Measurements from ENCODE around the gene SEC24D.

SEC24D gene

GRCh38 chr4:118703118-118703517, 132.8 kb downstream of the SEC24D start:
- WGBS: 96% methylated on average over 1 of the region's 2 CpGs
- peaks cover 94% of the 10 kb centered on the region for H3K36me3 ChIP-seq (ENCODE audit: insufficient read depth, low read length)
- H3K27ac ChIP-seq (ENCODE audit: low read depth, low read length): no peak overlapping the region
- H3K27me3 ChIP-seq (ENCODE audit: insufficient read depth, low read length): no peaks in the 10 kb centered on the region
- no peak overlapping the region for H3K4me3 ChIP-seq (ENCODE audit: low read length)
- H3K9me3 ChIP-seq (ENCODE audit: insufficient read depth, low read depth, low read length): no peaks in the 10 kb centered on the region
- no peaks in the 10 kb centered on the region for H3K4me1 ChIP-seq (ENCODE audit: insufficient read depth, low read length)
- H3K9ac ChIP-seq (ENCODE audit: low read depth, low read length): no peak overlapping the region

- no peaks in the 10 kb centered on the region for H3K9me3 ChIP-seq (ENCODE audit: insufficient read depth, low read depth, low read length)
- H3K4me3 ChIP-seq (ENCODE audit: low read length): peak within 1 kb of the TSS; percentile 92
- 7% methylated on average over 42 of the region's 42 CpGs for WGBS
- peaks cover 10% of the 10 kb centered on the region for H3K4me1 ChIP-seq (ENCODE audit: insufficient read depth, low read length)
- H3K27me3 ChIP-seq (ENCODE audit: insufficient read depth, low read length): no peaks in the 10 kb centered on the region
- H3K9ac ChIP-seq (ENCODE audit: low read depth, low read length): peak within 1 kb of the TSS; percentile 85
- H3K36me3 ChIP-seq (ENCODE audit: insufficient read depth, low read length): peaks cover 25% of the 10 kb centered on the region
- H3K27ac ChIP-seq (ENCODE audit: low read depth, low read length): peak within 1 kb of the TSS; percentile 83
These were observed 150.8 kb downstream of the SEC24D start, which contains the start of gene METTL14 for GRCh38 chr4:118684873-118685811. Gene METTL14, plus strand, starts transcription at chr4:118685392. Its CDS starts 143 bp downstream, at chr4:118685535.

DNA sequence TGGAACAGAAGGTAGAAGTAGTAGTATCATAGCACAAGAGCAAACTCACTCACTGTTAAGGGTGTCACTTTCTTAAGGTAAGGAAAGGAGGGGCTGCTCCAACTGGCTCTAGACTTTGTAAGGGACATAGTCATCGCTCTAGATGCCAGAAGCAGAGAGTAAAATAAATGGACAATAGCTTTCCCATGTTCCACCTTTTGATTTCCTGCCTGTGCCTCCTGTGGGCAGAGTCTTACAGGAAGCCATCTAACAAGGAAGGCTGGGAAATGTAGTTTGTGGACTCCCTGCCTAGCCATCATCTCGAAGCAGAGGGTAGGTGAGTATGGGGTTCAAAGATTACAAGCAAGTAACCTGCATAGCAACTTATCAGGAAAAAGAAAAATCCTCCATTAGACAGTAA, 152.4 kb downstream of the SEC24D start:
- no peak overlapping the region; the same call in 1 of the 2 replicates for H3K4me3 ChIP-seq (ENCODE audit: low read length)
- no peak overlapping the region for H3K27ac ChIP-seq (ENCODE audit: low read depth, low read length)
- H3K9ac ChIP-seq (ENCODE audit: low read depth, low read length): no peak overlapping the region

GRCh38 chr4:118682928-118683327, 153.0 kb downstream of the SEC24D start:
- WGBS: no CpG with 5 or more reads among the region's 1 CpG
- peaks cover 10% of the 10 kb centered on the region for H3K4me1 ChIP-seq (ENCODE audit: insufficient read depth, low read length)
- peaks cover 3% of the 10 kb centered on the region for H3K36me3 ChIP-seq (ENCODE audit: insufficient read depth, low read length)

More for the DNA sequence above, 152.4 kb downstream of the SEC24D start:
- no peaks in the 10 kb centered on the region for H3K27me3 ChIP-seq (ENCODE audit: insufficient read depth, low read length)
- H3K4me1 ChIP-seq (ENCODE audit: insufficient read depth, low read length): peaks cover 10% of the 10 kb centered on the region
- peaks cover 9% of the 10 kb centered on the region for H3K36me3 ChIP-seq (ENCODE audit: insufficient read depth, low read length)
- 22% methylated on average over 2 of the region's 2 CpGs for WGBS
- H3K9me3 ChIP-seq (ENCODE audit: insufficient read depth, low read depth, low read length): no peaks in the 10 kb centered on the region

DNA sequence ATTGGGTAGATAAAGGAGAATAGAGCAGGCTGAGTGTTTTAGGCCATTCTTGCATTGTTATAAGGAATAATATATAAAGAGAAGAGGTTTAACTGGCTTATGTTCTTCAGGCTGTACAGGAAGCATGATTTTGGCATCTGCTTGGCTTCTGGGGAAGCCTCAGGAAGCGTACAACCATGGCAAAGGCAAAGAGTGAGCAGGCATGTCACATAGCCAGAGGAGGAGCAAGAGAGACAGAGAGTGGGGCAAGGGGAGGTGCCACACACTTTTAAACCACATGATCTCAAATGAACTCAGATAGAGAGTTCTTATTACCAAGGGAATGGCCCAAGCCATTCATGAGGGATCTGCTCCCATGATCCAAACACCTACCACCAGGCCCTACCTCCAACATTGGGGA, 155.1 kb downstream of the SEC24D start:
- WGBS: 79% methylated on average over 1 of the region's 1 CpG
- H3K27me3 ChIP-seq (ENCODE audit: insufficient read depth, low read length): 0 out of 2 replicates have a peak, but pooled peaks cover 2% of the 10 kb centered on the region
- no peak overlapping the region for H3K27ac ChIP-seq (ENCODE audit: low read depth, low read length)
- H3K4me1 ChIP-seq (ENCODE audit: insufficient read depth, low read length): peaks cover 4% of the 10 kb centered on the region; the same call in 1 of the 2 replicates
- H3K36me3 ChIP-seq (ENCODE audit: insufficient read depth, low read length): no peaks in the 10 kb centered on the region
- no peak overlapping the region for H3K4me3 ChIP-seq (ENCODE audit: low read length)
- no peaks in the 10 kb centered on the region for H3K9me3 ChIP-seq (ENCODE audit: insufficient read depth, low read depth, low read length)
- H3K9ac ChIP-seq (ENCODE audit: low read depth, low read length): no peak overlapping the region

More at GRCh38 chr4:118682928-118683327, 153.0 kb downstream of the SEC24D start:
- Histone ChIP-seq H3K27me3 (ENCODE audit: insufficient read depth, low read length) (0 out of 2 replicates have a peak, but pooled peaks cover 2% of the 10 kb centered on the region), H3K9me3 (ENCODE audit: insufficient read depth, low read depth, low read length) (no peaks in the 10 kb centered on the region), H3K9ac (ENCODE audit: low read depth, low read length) (no peak overlapping the region), H3K27ac (ENCODE audit: low read depth, low read length) (no peak overlapping the region), H3K4me3 (ENCODE audit: low read length) (no peak overlapping the region)

DNA sequence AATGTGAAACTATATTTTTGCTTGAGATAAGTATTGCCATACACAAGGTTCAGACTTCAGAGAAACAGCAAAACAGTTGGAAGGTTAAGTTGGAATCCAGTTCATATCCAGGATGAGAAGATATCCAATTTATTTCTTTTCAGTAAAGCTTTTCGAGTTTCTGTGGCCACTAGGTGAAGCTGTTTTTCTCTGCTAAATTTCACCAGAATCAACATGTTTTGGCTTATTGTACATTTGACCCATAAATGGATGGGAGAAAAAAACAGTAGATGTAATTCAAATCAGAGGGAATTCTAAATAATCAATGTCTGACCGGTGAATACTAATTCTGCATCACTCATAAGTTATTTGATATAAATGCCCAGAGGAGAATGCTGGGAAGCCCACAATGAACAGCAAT, 159.8 kb downstream of the SEC24D start:
- no peak overlapping the region for H3K27ac ChIP-seq (ENCODE audit: low read depth, low read length)
- H3K4me1 ChIP-seq (ENCODE audit: insufficient read depth, low read length): no peaks in the 10 kb centered on the region
- 0 out of 2 replicates have a peak, but pooled peaks cover 2% of the 10 kb centered on the region for H3K27me3 ChIP-seq (ENCODE audit: insufficient read depth, low read length)
- H3K4me3 ChIP-seq (ENCODE audit: low read length): no peak overlapping the region
- no peaks in the 10 kb centered on the region for H3K9me3 ChIP-seq (ENCODE audit: insufficient read depth, low read depth, low read length)
- no peaks in the 10 kb centered on the region for H3K36me3 ChIP-seq (ENCODE audit: insufficient read depth, low read length)
- H3K9ac ChIP-seq (ENCODE audit: low read depth, low read length): no peak overlapping the region
- WGBS: 40% methylated on average over 1 of the region's 2 CpGs

Data from HUES64 (cell line).